ENCODE data around the gene NBAS. TPM values are rescaled to one million over a fixed set of nuclear protein-coding genes. Genes with fewer than 3 reads are reported as not detected.
"Not testable (repeated sequence)": the region's sequence is repeated elsewhere in the genome, so short reads cannot be mapped to it uniquely, and the experiment has no call there.

NBAS gene
- total and polyA plus RNA-seq, 7 experiments from 2014 or later, result 18.6 to 41.6 (median 32.7) TPM

- Mint-ChIP-seq H3K27me3 (no peaks in the 10 kb centered on the region), H3K4me1 (peaks cover 0 to 4% (median 0%) of the 10 kb centered on the region in 7 donors), H3K4me3 (no peak overlapping the region), H3K27ac (no peak overlapping the region), H3K9me3 (peaks cover 0 to 20% (median 8%) of the 10 kb centered on the region in 11 donors), H3K36me3 (peaks cover 0 to 43% (median 30%) of the 10 kb centered on the region in 5 donors)
- no peak overlapping the region for H3K4me3 ChIP-seq (ENCODE audit: low read length)
- ChIA-PET CTCF (no interaction called here), POLR2A (no interaction called here)
- no peak overlapping the region for H3K27ac ChIP-seq (ENCODE audit: low read depth, low read length)
- H3K9me3 ChIP-seq (ENCODE audit: control insufficient read depth in 2 of 3, low read length in 3 of 3), result no peaks in the 10 kb centered on the region
- intact Hi-C loops (cut with micrococcal nuclease), result no loop called here
- ATAC-seq, result no peak
- no peaks in the 10 kb centered on the region for H3K4me1 ChIP-seq (ENCODE audit: control insufficient read depth in 2 of 2, insufficient read depth in 2 of 2, low read length in 2 of 2)
- peaks cover 0 to 6% (median 0%) of the 10 kb centered on the region in 3 experiments for H3K36me3 ChIP-seq (ENCODE audit: control insufficient read depth in 2 of 3, insufficient read depth in 3 of 3, low read length in 3 of 3)
- H3K27me3 ChIP-seq (ENCODE audit: control insufficient read depth in 2 of 2, insufficient read depth in 2 of 2, low read length in 2 of 2), result no peaks in the 10 kb centered on the region
- no peak for DNase-seq
Measured at GRCh38 chr2:15445891-15446562, 115.1 kb downstream of the NBAS start.

GRCh38 chr2:15439768-15440524, 121.2 kb downstream of the NBAS start:
- H3K36me3 ChIP-seq (ENCODE audit: control insufficient read depth in 2 of 3, insufficient read depth in 3 of 3, low read length in 3 of 3); H3K9me3 Mint-ChIP-seq; intact Hi-C loops (cut with micrococcal nuclease); H3K4me3 Mint-ChIP-seq; POLR2A ChIA-PET; H3K4me3 ChIP-seq (ENCODE audit: low read length); H3K4me1 ChIP-seq (ENCODE audit: control insufficient read depth in 2 of 2, insufficient read depth in 2 of 2, low read length in 2 of 2); H3K9me3 ChIP-seq (ENCODE audit: control insufficient read depth in 2 of 3, low read length in 3 of 3); H3K27me3 ChIP-seq (ENCODE audit: control insufficient read depth in 2 of 2, insufficient read depth in 2 of 2, low read length in 2 of 2); DNase-seq; H3K27me3 Mint-ChIP-seq; ATAC-seq; H3K27ac Mint-ChIP-seq; CTCF ChIA-PET; H3K27ac ChIP-seq (ENCODE audit: low read depth, low read length): not testable (repeated sequence)
- peaks cover 2 to 18% (median 5%) of the 10 kb centered on the region in 7 donors for H3K4me1 Mint-ChIP-seq
- peaks cover 5 to 40% (median 20%) of the 10 kb centered on the region in 5 donors for H3K36me3 Mint-ChIP-seq

GRCh38 chr2:15439366-15439765, 121.8 kb downstream of the NBAS start:
- intact Hi-C loops (cut with micrococcal nuclease); H3K27me3 Mint-ChIP-seq; H3K4me3 Mint-ChIP-seq; DNase-seq; POLR2A ChIA-PET; H3K36me3 ChIP-seq (ENCODE audit: control insufficient read depth in 2 of 3, insufficient read depth in 3 of 3, low read length in 3 of 3); H3K4me3 ChIP-seq (ENCODE audit: low read length); ATAC-seq; H3K27ac Mint-ChIP-seq; H3K27ac ChIP-seq (ENCODE audit: low read depth, low read length); H3K27me3 ChIP-seq (ENCODE audit: control insufficient read depth in 2 of 2, insufficient read depth in 2 of 2, low read length in 2 of 2); CTCF ChIA-PET; H3K4me1 ChIP-seq (ENCODE audit: control insufficient read depth in 2 of 2, insufficient read depth in 2 of 2, low read length in 2 of 2); H3K9me3 Mint-ChIP-seq; H3K9me3 ChIP-seq (ENCODE audit: control insufficient read depth in 2 of 3, low read length in 3 of 3): not testable (repeated sequence)
- Mint-ChIP-seq H3K36me3 (peaks cover 5 to 44% (median 20%) of the 10 kb centered on the region in 5 donors), H3K4me1 (peaks cover 2 to 18% (median 5%) of the 10 kb centered on the region in 7 donors)

GRCh38 chr2:15436195-15436594, 124.9 kb downstream of the NBAS start:
- CTCF ChIA-PET, result no interaction called here
- POLR2A ChIA-PET, result interaction anchor here (0.6 kb wide), 1 partner anchor 89 kb away, joined by 3 read pairs; no protein-coding TSS in a partner anchor
- no peaks in the 10 kb centered on the region for H3K9me3 ChIP-seq (ENCODE audit: control insufficient read depth in 2 of 3, low read length in 3 of 3)
- H3K4me1 Mint-ChIP-seq, result peaks cover 2 to 18% (median 5%) of the 10 kb centered on the region in 7 donors
- DNase-seq (no peak), ATAC-seq (no peak)
- no peak overlapping the region for H3K27ac ChIP-seq (ENCODE audit: low read depth, low read length)
- intact Hi-C loops (cut with micrococcal nuclease), result no loop called here
- no peak overlapping the region for H3K4me3 Mint-ChIP-seq
- no peaks in the 10 kb centered on the region for H3K4me1 ChIP-seq (ENCODE audit: control insufficient read depth in 2 of 2, insufficient read depth in 2 of 2, low read length in 2 of 2)
- peaks cover 0 to 3% (median 0%) of the 10 kb centered on the region in 3 experiments for H3K36me3 ChIP-seq (ENCODE audit: control insufficient read depth in 2 of 3, insufficient read depth in 3 of 3, low read length in 3 of 3)
- H3K27me3 ChIP-seq (ENCODE audit: control insufficient read depth in 2 of 2, insufficient read depth in 2 of 2, low read length in 2 of 2), result no peaks in the 10 kb centered on the region
- no peaks in the 10 kb centered on the region for H3K27me3 Mint-ChIP-seq
- H3K27ac Mint-ChIP-seq, result no peak overlapping the region
- H3K9me3 Mint-ChIP-seq, result no peaks in the 10 kb centered on the region
- H3K36me3 Mint-ChIP-seq, result peaks cover 3 to 47% (median 20%) of the 10 kb centered on the region in 5 donors
- no peak overlapping the region for H3K4me3 ChIP-seq (ENCODE audit: low read length)

GRCh38 chr2:15435474-15435873, 125.7 kb downstream of the NBAS start:
- Histone ChIP-seq H3K27ac (ENCODE audit: low read depth, low read length) (no peak overlapping the region), H3K4me3 (ENCODE audit: low read length) (no peak overlapping the region), H3K27me3 (ENCODE audit: control insufficient read depth in 2 of 2, insufficient read depth in 2 of 2, low read length in 2 of 2) (no peaks in the 10 kb centered on the region), H3K9me3 (ENCODE audit: control insufficient read depth in 2 of 3, low read length in 3 of 3) (no peaks in the 10 kb centered on the region), H3K36me3 (ENCODE audit: control insufficient read depth in 2 of 3, insufficient read depth in 3 of 3, low read length in 3 of 3) (peaks cover 0 to 3% (median 0%) of the 10 kb centered on the region in 3 experiments), H3K4me1 (ENCODE audit: control insufficient read depth in 2 of 2, insufficient read depth in 2 of 2, low read length in 2 of 2) (no peaks in the 10 kb centered on the region)
- H3K4me1 Mint-ChIP-seq, result peaks cover 2 to 18% (median 5%) of the 10 kb centered on the region in 7 donors
- intact Hi-C loops (cut with micrococcal nuclease), result no loop called here
- H3K9me3 Mint-ChIP-seq, result no peaks in the 10 kb centered on the region
- no peak overlapping the region for H3K27ac Mint-ChIP-seq
- no peak overlapping the region for H3K4me3 Mint-ChIP-seq
- peaks cover 3 to 41% (median 20%) of the 10 kb centered on the region in 5 donors for H3K36me3 Mint-ChIP-seq
- ChIA-PET POLR2A (no interaction called here), CTCF (no interaction called here)
- no peaks in the 10 kb centered on the region for H3K27me3 Mint-ChIP-seq
- ATAC-seq (no peak), DNase-seq (no peak)

GRCh38 chr2:15432642-15433256, 128.4 kb downstream of the NBAS start:
- POLR2A ChIA-PET, result no interaction called here
- H3K27ac ChIP-seq (ENCODE audit: low read depth, low read length), result no peak overlapping the region
- no peaks in the 10 kb centered on the region for H3K4me1 ChIP-seq (ENCODE audit: control insufficient read depth in 2 of 2, insufficient read depth in 2 of 2, low read length in 2 of 2)
- H3K27ac Mint-ChIP-seq, result no peak overlapping the region
- peaks cover 0 to 23% (median 13%) of the 10 kb centered on the region in 5 donors for H3K36me3 Mint-ChIP-seq
- H3K9me3 Mint-ChIP-seq, result no peaks in the 10 kb centered on the region
- H3K36me3 ChIP-seq (ENCODE audit: control insufficient read depth in 2 of 3, insufficient read depth in 3 of 3, low read length in 3 of 3), result peaks cover 0 to 3% (median 0%) of the 10 kb centered on the region in 3 experiments
- DNase-seq (no peak), ATAC-seq (no peak)
- H3K4me3 Mint-ChIP-seq, result no peak overlapping the region
- peaks cover 0 to 12% (median 2%) of the 10 kb centered on the region in 7 donors for H3K4me1 Mint-ChIP-seq
- H3K27me3 Mint-ChIP-seq, result no peaks in the 10 kb centered on the region
- CTCF ChIA-PET, result no interaction called here
- no peaks in the 10 kb centered on the region for H3K27me3 ChIP-seq (ENCODE audit: control insufficient read depth in 2 of 2, insufficient read depth in 2 of 2, low read length in 2 of 2)
- H3K9me3 ChIP-seq (ENCODE audit: control insufficient read depth in 2 of 3, low read length in 3 of 3), result no peaks in the 10 kb centered on the region
- no peak overlapping the region for H3K4me3 ChIP-seq (ENCODE audit: low read length)
- intact Hi-C loops (cut with micrococcal nuclease), result loop anchor here in 1 of 2 donors (5.0 kb wide), 1 partner anchor 145 kb away; no protein-coding TSS in a partner anchor
